GM23338 (cell line): ENCODE measurements around the gene KCTD18. TPM values are rescaled to one million over a fixed set of nuclear protein-coding genes. Genes with fewer than 3 reads are reported as not detected.

Source experiments
- CTCF ChIP-seq, 2 experiments: fragments of 200-600 bp in 1 of 2; sonication (generic) in 1 of 2; conservative IDR thresholded peaks; 2 replicates each; pipeline versions ENCODE4 v1.5.1 to v1.6.1; 2016 to 2017; ENCODE audit warnings: antibody characterized with exemption in 2 of 2, low read depth in 2 of 2, mild to moderate bottlenecking in 2 of 2, moderate library complexity in 1 of 2
- POLR2AphosphoS5 ChIP-seq: IDR thresholded peaks from 2 replicates; pipeline ENCODE4 v1.6.1; 2016; ENCODE audit warnings: antibody characterized with exemption, low read depth
- polyA plus RNA-seq: library from polyadenylated mRNA; unstranded; fragments of >200 nt; fragmentation: Nextera tagmentation; extraction: Ambion mirVana; gene quantifications from 2 replicates; pipeline ENCODE4 v1.2.1, GENCODE V29; 2016
- total RNA-seq: library from RNA; depleted of rRNA; stranded (reverse); fragments of >200 nt; shearing (Covaris generic); gene quantifications from 2 replicates; pipeline ENCODE4 v1.2.3, GENCODE V29; 2014
- TF ChIP-seq, protein P1 (sequence below): fragments of 250-450 bp; sonication (Bioruptor Pico); IDR thresholded peaks from 2 replicates; pipeline ENCODE4 v1.5.0; 2020; ENCODE audit warnings: mild to moderate bottlenecking, moderate library complexity
- TF ChIP-seq, protein P2 (sequence below): IDR thresholded peaks from one replicate; pipeline ENCODE4 v1.6.1; 2018; ENCODE audit warnings: antibody characterized with exemption; ENCODE audit not compliant: unreplicated experiment

Gene KCTD18
- total and polyA plus RNA-seq, 2 experiments from 2014 or later, result 3.3 to 4.7 TPM

- TF ChIP-seq, protein P1, sequence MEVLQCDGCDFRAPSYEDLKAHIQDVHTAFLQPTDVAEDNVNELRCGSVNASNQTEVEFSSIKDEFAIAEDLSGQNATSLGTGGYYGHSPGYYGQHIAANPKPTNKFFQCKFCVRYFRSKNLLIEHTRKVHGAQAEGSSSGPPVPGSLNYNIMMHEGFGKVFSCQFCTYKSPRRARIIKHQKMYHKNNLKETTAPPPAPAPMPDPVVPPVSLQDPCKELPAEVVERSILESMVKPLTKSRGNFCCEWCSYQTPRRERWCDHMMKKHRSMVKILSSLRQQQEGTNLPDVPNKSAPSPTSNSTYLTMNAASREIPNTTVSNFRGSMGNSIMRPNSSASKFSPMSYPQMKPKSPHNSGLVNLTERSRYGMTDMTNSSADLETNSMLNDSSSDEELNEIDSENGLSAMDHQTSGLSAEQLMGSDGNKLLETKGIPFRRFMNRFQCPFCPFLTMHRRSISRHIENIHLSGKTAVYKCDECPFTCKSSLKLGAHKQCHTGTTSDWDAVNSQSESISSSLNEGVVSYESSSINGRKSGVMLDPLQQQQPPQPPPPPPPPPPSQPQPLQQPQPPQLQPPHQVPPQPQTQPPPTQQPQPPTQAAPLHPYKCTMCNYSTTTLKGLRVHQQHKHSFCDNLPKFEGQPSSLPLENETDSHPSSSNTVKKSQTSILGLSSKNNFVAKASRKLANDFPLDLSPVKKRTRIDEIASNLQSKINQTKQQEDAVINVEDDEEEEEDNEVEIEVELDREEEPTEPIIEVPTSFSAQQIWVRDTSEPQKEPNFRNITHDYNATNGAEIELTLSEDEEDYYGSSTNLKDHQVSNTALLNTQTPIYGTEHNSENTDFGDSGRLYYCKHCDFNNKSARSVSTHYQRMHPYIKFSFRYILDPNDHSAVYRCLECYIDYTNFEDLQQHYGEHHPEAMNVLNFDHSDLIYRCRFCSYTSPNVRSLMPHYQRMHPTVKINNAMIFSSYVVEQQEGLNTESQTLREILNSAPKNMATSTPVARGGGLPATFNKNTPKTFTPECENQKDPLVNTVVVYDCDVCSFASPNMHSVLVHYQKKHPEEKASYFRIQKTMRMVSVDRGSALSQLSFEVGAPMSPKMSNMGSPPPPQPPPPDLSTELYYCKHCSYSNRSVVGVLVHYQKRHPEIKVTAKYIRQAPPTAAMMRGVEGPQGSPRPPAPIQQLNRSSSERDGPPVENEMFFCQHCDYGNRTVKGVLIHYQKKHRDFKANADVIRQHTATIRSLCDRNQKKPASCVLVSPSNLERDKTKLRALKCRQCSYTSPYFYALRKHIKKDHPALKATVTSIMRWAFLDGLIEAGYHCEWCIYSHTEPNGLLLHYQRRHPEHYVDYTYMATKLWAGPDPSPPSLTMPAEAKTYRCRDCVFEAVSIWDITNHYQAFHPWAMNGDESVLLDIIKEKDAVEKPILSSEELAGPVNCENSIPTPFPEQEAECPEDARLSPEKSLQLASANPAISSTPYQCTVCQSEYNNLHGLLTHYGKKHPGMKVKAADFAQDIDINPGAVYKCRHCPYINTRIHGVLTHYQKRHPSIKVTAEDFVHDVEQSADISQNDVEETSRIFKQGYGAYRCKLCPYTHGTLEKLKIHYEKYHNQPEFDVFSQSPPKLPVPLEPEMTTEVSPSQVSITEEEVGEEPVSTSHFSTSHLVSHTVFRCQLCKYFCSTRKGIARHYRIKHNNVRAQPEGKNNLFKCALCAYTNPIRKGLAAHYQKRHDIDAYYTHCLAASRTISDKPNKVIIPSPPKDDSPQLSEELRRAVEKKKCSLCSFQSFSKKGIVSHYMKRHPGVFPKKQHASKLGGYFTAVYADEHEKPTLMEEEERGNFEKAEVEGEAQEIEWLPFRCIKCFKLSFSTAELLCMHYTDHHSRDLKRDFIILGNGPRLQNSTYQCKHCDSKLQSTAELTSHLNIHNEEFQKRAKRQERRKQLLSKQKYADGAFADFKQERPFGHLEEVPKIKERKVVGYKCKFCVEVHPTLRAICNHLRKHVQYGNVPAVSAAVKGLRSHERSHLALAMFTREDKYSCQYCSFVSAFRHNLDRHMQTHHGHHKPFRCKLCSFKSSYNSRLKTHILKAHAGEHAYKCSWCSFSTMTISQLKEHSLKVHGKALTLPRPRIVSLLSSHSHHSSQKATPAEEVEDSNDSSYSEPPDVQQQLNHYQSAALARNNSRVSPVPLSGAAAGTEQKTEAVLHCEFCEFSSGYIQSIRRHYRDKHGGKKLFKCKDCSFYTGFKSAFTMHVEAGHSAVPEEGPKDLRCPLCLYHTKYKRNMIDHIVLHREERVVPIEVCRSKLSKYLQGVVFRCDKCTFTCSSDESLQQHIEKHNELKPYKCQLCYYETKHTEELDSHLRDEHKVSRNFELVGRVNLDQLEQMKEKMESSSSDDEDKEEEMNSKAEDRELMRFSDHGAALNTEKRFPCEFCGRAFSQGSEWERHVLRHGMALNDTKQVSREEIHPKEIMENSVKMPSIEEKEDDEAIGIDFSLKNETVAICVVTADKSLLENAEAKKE (CRISPR knock-in tag), result no peak
- TF ChIP-seq, protein P2, sequence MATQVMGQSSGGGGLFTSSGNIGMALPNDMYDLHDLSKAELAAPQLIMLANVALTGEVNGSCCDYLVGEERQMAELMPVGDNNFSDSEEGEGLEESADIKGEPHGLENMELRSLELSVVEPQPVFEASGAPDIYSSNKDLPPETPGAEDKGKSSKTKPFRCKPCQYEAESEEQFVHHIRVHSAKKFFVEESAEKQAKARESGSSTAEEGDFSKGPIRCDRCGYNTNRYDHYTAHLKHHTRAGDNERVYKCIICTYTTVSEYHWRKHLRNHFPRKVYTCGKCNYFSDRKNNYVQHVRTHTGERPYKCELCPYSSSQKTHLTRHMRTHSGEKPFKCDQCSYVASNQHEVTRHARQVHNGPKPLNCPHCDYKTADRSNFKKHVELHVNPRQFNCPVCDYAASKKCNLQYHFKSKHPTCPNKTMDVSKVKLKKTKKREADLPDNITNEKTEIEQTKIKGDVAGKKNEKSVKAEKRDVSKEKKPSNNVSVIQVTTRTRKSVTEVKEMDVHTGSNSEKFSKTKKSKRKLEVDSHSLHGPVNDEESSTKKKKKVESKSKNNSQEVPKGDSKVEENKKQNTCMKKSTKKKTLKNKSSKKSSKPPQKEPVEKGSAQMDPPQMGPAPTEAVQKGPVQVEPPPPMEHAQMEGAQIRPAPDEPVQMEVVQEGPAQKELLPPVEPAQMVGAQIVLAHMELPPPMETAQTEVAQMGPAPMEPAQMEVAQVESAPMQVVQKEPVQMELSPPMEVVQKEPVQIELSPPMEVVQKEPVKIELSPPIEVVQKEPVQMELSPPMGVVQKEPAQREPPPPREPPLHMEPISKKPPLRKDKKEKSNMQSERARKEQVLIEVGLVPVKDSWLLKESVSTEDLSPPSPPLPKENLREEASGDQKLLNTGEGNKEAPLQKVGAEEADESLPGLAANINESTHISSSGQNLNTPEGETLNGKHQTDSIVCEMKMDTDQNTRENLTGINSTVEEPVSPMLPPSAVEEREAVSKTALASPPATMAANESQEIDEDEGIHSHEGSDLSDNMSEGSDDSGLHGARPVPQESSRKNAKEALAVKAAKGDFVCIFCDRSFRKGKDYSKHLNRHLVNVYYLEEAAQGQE, result no peak
- TF ChIP-seq CTCF (conservative IDR thresholded peaks at IDR 0.05; ENCODE audit: low read depth in 2 of 2), result no peak
- no peak for TF ChIP-seq POLR2AphosphoS5
Observed at GRCh38 chr2:200525551-200525881, 15.6 kb upstream of the KCTD18 start (continued).
